ENCODE measurements around the gene DSCAM.

GRCh38 chr21:40512590-40512989 is 334.4 kb downstream of the DSCAM start:
- no peak for TF ChIP-seq CEBPB (IDR thresholded peaks at IDR 0.05; ENCODE audit: low read depth)
- no peak for TF ChIP-seq POLR2A (IDR thresholded peaks at IDR 0.05; ENCODE audit: borderline replicate concordance, extremely low read depth, insufficient read depth, insufficient read length)
- TF ChIP-seq CTCF (IDR thresholded peaks at IDR 0.05 in 2 of 3, conservative IDR thresholded peaks at IDR 0.05 in 1 of 3; ENCODE audit: borderline replicate concordance in 1 of 3, insufficient read depth in 1 of 3, low read depth in 2 of 3, low read length in 2 of 3): peak in 2 of 3 experiments; percentile 56 to 72; a peak in 4 of 6 replicates
- TF ChIP-seq, protein P1, sequence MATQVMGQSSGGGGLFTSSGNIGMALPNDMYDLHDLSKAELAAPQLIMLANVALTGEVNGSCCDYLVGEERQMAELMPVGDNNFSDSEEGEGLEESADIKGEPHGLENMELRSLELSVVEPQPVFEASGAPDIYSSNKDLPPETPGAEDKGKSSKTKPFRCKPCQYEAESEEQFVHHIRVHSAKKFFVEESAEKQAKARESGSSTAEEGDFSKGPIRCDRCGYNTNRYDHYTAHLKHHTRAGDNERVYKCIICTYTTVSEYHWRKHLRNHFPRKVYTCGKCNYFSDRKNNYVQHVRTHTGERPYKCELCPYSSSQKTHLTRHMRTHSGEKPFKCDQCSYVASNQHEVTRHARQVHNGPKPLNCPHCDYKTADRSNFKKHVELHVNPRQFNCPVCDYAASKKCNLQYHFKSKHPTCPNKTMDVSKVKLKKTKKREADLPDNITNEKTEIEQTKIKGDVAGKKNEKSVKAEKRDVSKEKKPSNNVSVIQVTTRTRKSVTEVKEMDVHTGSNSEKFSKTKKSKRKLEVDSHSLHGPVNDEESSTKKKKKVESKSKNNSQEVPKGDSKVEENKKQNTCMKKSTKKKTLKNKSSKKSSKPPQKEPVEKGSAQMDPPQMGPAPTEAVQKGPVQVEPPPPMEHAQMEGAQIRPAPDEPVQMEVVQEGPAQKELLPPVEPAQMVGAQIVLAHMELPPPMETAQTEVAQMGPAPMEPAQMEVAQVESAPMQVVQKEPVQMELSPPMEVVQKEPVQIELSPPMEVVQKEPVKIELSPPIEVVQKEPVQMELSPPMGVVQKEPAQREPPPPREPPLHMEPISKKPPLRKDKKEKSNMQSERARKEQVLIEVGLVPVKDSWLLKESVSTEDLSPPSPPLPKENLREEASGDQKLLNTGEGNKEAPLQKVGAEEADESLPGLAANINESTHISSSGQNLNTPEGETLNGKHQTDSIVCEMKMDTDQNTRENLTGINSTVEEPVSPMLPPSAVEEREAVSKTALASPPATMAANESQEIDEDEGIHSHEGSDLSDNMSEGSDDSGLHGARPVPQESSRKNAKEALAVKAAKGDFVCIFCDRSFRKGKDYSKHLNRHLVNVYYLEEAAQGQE (IDR thresholded peaks at IDR 0.05; ENCODE audit: low read depth): no peak
- no peak for TF ChIP-seq EZH2 (IDR thresholded peaks at IDR 0.05)
- no peak for TF ChIP-seq SIN3A (IDR thresholded peaks at IDR 0.05; ENCODE audit: low read depth)
- TF ChIP-seq POLR2AphosphoS5 (IDR thresholded peaks at IDR 0.05; ENCODE audit: low read depth, low read length): no peak
- no peak for TF ChIP-seq YY1 (IDR thresholded peaks at IDR 0.05; ENCODE audit: extremely low read depth, insufficient replicate concordance, low read depth, low read length)
- TF ChIP-seq CBX3 (IDR thresholded peaks at IDR 0.05; ENCODE audit: low read depth): no peak
- TF ChIP-seq EZH2phosphoT487 (IDR thresholded peaks at IDR 0.05; ENCODE audit: borderline replicate concordance): no peak
- TF ChIP-seq ATF3 (IDR thresholded peaks at IDR 0.05): no peak
- no peak for TF ChIP-seq JUND (IDR thresholded peaks at IDR 0.05)
- no peak for TF ChIP-seq TCF7L2 (IDR thresholded peaks at IDR 0.05; ENCODE audit: borderline replicate concordance, extremely low read depth, insufficient read depth, insufficient read length)
- TF ChIP-seq RAD21 (IDR thresholded peaks at IDR 0.05; ENCODE audit: low read depth): no peak

Data from HCT116 (cell line).